Peyer's patch (tissue), 4 donors: Measurements from ENCODE around the gene SLC9A1.

Source experiments
- POLR2A ChIP-seq, 2 donors: fragments of 450-650 bp; IDR thresholded peaks; one replicate each; pipeline ENCODE4 v1.5.1; 2017; ENCODE audit warnings: antibody characterized with exemption in 2 of 2, mild to moderate bottlenecking in 2 of 2, moderate library complexity in 2 of 2
- TF ChIP-seq, protein P1 (sequence below), 6 experiments: fragments of 450-650 bp in 4 of 6; fragments of 200-600 bp in 2 of 6; sonication (generic) in 1 of 6; IDR thresholded peaks; one replicate each; pipeline ENCODE4 v1.5.1; 2017 to 2019; ENCODE audit warnings: antibody characterized with exemption in 6 of 6, mild to moderate bottlenecking in 3 of 6, moderate library complexity in 1 of 6

DNA sequence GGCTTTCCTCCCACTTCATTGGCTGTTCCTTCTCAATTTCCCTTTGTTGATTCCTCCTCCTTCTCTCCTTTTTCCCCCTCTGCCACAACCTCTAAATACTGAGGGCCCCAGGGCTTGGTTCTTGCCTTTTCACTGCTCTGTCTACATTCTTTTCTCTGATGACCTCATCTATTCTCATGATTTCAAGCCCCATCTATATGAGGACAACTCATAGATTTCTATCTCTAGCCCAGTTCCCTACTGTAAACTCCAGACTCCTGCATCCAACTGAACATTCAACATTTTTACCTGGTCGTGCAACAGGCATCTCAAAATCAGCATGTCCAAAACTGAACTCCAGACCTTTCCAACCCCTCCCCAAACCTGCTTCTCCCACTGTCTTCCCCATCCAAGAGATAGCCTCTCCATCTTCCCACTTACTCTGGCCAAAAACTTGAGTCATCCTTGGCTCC lies 11.5 kb upstream of the SLC9A1 start:
- TF ChIP-seq, protein P1, sequence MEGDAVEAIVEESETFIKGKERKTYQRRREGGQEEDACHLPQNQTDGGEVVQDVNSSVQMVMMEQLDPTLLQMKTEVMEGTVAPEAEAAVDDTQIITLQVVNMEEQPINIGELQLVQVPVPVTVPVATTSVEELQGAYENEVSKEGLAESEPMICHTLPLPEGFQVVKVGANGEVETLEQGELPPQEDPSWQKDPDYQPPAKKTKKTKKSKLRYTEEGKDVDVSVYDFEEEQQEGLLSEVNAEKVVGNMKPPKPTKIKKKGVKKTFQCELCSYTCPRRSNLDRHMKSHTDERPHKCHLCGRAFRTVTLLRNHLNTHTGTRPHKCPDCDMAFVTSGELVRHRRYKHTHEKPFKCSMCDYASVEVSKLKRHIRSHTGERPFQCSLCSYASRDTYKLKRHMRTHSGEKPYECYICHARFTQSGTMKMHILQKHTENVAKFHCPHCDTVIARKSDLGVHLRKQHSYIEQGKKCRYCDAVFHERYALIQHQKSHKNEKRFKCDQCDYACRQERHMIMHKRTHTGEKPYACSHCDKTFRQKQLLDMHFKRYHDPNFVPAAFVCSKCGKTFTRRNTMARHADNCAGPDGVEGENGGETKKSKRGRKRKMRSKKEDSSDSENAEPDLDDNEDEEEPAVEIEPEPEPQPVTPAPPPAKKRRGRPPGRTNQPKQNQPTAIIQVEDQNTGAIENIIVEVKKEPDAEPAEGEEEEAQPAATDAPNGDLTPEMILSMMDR (IDR thresholded peaks at IDR 0.05): no peak
- TF ChIP-seq POLR2A (IDR thresholded peaks at IDR 0.05): no peak
